SK-N-DZ (cell line): Measurements from ENCODE around the gene UGGT1.

Experiments
- DNase-seq: peaks from one replicate; pipeline ENCODE4 v3.0.0-alpha.2; 2015; ENCODE audit warnings: low spot score

Gene UGGT1

DNA sequence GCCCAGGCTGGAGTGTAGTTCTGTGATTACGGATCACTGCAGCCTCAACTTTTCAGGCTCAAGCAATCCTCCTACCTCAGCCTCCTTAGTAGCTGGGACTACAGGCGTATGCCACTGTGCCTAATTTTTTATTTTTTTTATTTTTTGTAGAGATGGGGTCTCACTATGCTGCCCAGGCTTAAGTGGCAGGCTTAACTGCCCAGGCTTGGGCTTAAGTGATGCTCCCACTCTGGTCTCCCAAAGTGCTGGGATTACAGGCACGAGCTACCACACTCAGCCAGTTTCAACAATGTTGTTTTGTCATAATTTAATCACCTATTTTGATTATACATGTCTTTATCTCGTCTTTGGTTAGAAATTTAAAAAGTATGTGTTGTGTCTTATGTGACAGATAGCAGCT, 18.2 kb downstream of the UGGT1 start:
- no peak for DNase-seq

DNA sequence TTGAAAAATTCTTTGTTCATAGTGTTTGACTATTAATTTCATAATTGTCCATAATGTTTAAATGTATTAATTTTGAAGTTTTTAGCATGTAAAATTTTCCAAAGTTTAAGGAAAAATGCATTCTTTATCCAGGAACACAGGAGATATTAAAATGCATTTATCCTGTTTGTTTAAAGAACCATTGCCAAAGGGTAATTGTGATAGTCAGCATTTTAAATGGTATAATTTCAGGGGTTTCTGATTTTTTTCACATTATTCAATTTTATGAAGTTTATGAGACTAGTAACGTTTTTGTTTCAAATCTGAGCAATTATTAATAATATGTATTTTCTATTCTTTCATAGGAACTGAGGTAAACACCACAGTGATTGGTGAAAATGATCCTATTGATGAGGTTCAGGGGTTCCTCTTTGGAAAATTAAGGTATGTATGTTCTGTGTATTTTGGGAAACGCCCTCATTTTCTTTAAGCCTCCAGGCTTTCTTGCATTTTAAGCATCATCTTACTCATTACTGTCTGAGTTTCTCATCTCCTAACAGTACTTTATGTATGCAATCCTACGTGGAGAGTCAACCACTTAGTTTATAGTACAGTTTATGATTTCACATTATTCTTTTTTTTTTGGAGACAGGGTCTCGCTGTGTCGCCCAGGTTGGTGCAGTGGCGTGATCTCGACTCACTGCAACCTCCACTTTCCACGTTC, 25.1 kb downstream of the UGGT1 start:
- no peak for DNase-seq

DNA sequence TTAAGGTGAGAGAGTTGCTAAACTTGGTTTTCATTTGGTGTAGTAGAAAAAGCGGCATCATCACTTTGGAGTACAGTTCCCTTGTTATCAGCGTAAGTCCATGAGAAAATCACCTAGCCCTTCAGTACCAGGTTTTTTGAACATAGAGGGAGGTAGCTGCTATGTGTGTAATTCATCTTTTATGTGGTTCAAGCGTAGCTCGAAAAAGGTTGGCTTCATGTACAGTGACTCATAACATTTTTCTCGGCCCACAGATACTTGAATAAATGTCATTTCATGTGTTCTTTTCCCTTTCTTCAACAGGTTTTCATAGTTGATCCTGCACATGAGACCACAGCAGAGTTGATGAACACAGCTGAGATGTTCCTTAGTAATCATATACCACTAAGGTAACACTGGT, 43.6 kb downstream of the UGGT1 start:
- DNase-seq, result no peak

DNA sequence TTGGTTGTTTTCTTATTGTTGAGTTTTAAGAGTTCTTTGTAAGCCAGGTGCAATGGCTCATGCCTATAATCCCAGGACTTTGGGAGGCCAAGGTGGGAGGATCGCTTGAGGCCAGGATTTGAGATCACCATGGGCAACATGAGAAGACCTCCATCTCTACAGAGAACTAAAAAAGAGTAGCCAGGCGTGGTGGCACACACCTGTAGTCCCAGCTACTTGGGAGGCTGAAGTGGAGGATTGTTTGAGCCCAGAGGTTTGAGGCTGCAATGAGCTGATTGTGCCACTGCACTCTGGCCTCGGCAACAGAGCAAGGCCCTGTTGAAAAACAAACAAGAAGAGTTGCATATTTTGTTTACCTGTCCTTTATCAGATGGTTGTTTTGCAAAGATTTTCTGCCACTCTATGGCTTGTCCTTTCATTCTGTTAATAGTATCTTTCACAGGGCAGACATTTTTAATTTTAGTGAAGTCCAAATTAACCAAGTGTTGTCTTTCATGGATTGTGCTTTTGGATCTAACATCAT, 46.2 kb downstream of the UGGT1 start:
- no peak for DNase-seq

DNA sequence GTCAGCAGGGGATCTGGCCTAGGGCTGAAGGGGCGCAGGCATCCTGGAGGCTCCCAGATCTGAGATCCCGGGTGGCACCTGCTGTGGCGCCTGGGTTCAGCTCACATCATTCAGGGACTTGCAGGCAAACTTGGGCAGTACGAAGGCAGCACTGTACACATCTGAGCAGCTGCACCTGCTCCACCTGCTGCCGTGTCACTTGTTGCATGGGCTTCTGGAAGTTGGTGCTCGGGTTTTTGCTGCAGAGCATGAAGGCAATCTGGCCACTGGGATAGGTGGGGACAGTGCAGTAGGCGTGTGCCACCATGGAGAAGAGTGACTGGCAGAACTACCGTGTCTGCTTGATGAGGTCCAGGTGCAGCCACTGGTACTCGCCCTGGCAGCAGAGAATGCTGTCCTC, 48.6 kb downstream of the UGGT1 start:
- DNase-seq, result no peak

DNA sequence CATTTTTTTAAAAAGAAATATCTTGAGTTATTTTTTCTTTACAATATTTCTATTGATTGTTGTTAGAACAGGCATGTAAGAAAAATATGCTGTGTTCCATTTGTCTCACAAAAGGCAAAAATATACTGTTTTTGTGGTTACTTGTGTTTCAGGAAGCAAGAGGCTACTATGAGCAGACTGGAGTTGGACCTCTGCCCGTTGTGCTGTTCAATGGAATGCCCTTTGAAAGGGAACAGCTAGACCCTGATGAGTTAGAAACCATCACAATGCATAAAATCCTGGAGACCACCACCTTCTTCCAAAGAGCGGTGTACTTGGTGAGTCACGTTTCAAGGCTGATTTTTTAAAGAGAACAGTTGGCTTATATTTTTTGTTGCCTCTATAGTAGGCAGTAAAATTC, 54.7 kb downstream of the UGGT1 start:
- DNase-seq, result no peak

DNA sequence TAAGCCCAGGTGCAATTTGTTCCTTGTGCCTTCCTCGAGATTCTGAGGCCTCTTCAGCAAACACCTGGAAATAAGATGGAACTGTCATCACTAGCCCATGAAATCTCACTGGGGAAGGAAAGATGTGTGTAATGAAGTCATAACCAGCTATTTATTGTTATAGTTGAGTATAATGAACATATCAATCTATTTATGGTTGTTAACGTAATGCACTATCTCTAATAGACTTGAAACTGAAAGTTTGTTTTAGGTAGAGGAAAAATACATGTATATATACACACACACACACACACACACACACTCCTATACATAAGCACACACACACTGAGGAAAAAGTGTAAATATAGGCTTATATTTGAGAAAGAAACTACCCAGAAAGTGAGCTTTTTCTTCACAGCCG, 62.8 kb downstream of the UGGT1 start:
- no peak for DNase-seq

DNA sequence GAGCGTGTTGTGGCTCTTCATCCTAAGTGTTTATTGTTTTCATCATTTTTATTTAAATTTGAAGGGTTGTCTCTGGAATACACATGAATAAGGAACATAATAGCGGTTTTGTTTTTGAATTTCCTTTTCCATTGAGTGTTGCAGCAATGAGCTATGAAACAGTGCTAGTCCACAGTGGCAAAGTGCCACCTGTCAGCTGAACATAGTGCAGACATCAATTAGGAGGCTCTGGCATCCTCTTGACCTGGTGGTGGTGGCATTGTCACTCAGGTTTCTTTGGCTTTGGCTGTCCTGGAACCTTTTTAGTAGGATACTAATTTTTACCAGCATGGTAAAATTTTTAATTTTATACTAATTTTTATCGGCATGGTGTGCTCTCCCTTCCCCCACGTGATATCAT, 63.2 kb downstream of the UGGT1 start:
- no peak for DNase-seq

DNA sequence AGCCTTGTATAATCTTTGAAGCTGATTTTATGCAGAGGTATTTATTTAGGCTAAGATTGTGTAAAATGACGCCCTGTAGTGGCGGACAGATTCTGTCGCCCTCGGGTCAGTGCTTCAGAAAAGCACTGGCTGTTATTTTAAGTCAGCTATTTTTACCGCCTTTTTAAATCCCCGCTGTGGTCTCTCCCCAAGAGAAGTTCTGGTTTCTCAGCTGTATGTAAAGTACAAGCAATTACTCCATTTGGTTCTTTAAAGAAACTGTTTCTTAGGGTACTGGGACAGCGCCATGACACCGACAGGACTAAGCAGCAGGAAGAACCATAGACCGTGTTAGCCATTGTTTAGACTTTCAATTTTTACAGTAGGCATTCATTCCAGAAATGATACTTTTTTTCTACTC, 65.0 kb downstream of the UGGT1 start:
- no peak for DNase-seq

DNA sequence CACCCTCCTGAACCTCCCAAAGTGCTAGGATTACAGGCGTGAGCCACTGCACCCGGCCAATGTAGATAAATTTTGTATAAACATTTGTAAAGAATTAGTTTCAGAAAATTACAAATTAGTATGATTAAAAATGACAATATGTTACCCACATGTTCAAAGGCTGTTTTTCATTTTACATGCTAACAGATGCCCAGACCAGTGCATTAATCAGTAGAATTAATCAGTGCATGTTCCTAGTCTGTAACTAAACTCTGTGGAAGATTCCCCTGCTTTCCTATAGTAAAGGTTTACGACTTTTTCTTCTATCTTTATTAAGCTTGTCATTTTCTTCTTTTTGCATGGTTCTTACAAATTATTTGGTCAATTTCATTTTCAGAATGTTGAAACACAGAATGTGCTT, 65.8 kb downstream of the UGGT1 start:
- DNase-seq, result no peak

DNA sequence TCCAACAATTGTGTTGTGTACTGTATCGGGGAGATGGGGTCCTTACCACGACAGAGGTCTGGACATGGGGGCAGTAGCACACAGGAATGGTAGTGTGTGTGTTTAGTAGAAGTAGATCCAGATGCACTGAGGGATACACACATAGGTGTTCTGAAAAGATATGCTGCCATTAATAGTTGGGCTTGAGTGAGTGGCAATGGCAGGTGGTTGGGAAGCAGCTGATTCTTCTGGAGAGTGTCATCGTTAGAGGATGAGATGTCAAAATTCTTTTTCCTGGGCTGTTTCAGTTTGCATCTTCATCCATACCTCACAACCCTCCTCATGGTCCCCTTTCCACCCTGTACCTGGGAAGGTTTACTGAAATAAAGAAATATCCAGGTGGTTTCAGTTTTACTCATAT, 66.6 kb downstream of the UGGT1 start:
- no peak for DNase-seq

DNA sequence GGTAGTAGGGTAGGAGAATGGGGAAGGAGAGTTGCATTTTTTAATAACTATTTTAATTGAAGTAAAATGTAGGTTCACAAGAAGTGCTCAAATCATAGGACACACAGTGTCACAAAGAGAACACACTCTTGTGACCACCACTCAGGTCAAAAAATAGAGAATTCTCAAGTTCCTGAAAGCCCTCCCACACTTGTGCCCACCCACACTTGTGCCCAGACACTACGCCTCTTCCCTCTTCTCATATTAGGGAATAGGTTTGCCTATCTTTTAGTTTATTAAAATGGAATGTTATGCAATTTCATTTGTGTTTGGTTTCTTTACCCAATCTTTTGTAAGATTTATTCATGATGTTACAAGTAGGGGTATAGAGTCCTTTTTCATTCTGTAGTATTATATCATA, 67.2 kb downstream of the UGGT1 start:
- DNase-seq, result no peak

DNA sequence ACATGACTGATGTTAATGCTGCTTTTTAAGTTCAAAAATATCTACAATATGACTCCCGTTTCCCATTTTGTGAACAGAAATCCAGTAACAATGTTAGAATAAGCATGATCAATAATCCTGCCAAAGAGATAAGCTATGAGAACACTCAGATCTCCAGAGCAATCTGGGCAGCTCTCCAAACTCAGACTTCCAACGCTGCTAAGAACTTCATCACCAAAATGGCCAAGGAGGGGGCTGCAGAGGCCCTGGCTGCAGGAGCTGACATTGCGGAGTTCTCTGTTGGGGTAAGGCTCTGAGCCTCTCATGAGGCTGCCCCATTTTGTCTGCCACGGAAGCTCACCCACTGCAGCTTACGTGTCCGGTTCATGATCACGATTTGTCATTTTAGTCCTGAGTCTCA, 68.4 kb downstream of the UGGT1 start:
- no peak for DNase-seq

DNA sequence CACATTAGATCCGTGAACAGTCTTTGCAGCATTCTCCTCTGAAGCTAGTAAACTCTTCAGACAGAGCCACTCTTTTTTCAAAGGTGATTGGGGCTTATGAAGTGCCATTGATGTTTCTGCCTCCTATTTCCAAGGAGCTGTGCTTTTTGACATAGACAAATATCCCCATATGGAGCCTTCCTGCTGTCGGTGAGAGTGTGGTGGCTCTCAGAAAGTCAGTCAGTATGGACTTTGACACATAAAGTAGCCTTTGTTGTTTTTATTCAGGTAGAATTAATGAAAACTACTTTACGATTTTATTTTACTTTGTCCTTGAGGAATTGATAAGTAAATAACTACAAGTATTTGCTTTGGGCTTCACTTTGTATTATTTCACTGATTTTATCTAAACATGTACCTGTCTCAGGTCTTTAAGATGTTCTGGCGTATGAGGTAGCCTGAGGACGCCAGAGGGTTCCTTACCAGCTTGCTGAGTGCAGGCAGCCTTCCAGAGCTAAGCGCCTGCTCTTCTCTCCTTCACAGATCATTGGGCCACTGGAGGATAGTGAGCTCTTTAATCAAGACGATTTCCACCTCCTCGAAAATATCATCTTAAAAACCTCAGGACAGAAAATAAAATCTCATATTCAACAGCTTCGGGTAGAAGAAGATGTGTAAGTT, 69.7 kb downstream of the UGGT1 start:
- DNase-seq, result no peak

DNA sequence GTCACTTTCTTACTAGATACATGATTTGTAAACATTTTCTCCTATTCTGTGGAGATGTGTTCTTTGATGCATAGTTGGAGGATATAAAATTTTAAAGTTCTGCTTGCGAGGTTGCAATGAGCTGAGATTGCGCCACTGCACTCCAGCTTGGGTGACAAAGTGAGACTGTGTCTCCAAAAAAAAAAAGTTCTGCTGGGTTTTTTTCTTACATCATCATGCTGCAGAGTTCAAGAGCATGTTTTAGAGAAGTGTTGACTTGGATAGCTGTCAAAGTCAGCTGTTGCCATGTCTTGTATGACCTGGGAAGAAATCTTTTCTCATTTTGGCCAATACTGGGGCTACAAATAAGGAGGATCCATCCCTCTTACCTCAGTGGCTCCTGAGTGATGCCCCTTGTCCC, 71.3 kb downstream of the UGGT1 start:
- no peak for DNase-seq

DNA sequence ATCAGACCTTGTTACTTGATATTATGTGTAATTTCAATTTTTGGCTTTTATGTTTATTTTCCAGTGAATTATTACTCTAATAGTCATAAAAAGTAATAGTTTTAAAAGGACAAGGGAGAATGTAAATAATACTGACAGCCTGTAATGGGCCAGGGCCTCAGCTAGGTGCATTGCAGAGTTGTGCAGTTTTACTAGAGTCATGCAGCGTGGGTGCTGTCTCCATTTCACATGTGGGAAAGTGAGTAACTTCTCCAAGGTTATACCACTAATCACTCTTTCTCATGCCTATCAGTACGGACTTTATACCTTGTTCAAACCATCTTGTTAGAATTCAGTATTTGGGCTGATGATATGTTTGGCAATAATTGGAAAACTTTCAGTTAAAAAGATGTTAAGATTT, 73.3 kb downstream of the UGGT1 start:
- no peak for DNase-seq

DNA sequence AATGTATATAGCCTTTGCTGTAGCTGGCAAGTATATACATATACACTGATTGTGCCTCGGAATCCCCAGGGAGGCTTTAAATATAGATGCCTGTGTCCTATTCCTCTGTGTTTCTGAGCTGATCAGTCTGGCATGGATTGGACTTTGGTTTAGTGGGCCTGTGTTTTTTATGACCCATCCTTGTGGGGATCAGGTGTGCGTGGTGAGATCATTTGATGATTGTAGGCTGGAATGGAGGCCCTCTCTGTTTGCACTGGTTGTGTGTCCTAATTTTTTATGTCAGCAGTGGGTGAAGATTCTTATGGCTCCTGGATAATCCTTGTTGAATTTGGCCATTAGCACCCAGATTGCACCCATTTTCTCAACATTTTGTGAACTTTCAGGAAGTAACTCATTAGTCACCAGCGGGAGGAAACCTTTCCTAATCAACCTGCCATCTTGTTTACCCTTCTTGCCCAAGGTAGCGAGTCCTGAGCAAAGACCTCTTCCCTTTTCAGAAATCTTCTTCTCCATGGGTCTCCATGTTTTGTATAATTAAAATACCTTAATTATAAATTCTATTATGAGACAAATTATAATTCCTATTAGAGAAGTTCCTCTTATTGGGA, 75.8 kb downstream of the UGGT1 start:
- DNase-seq, result no peak

DNA sequence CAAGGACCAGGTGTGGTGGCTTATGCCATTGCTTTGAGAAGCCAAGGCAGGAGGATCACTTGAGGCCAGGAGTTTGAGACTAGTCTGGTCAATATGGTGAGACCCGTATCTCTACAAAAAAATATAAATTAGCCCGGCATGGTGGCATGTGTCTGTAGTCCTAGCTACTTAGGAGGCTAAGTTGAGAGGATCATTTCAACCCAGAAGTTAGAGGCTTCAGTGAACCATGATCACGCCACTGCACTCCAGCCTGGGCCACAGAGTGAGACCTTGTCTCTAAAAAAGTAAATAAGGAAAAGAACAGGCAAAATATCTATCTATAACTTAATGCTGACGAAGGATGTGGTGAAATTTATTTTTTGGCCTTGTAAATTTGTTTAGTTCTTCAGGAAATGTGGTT, 78.1 kb downstream of the UGGT1 start:
- DNase-seq, result no peak

DNA sequence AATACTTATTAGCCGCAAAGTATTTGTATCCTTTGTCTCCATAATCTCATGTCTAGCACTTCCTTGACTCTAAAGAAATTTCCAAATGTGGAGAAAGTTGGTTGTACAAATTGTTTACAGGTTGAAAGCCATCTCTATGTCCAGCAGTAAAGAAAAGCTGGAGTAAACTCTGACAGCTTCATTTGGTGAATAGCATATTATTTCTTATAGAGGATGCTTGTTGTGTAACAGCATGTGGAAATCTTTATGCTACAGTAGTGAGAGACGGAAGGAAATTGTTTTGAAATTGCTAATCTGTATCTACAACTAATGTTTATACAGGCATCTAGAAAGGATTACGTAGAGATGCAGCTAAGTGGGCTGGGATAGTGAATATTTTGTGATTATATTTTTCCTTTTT, 78.5 kb downstream of the UGGT1 start:
- no peak for DNase-seq

DNA sequence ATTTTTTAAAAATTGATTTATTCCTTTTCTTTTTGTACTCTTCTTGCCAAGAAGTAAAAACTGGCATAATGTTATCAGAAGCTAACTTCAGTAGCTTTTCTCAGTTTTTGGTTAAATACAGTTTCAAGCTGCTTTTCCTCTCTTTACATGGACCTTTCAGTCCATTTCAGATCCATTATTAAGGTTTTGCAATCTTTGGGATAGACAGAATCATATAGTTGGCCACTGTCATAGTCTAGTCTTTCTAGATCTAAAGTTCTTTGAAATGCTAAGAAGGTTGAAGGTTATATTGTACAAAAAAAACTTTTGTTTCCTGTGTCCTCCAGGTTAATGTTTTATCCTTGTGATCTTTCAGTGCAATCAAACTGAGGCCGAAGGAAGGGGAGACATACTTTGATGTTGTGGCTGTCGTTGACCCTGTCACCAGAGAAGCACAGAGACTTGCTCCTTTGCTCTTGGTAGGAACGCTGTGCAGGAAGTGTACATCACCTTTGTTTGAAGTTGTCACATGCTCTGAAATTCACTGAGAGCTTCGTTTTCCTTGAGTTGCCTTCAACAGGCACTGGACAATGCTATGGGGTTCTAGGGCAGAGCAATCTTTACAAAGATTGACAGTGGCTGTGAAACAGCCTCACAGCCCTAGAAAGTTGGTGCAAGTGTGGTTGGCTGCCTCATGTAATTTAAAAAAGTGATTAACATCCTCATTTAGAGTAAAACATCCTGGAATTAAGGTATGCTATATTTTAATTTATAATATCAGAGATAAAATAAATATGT, 79.1 kb downstream of the UGGT1 start:
- no peak for DNase-seq

DNA sequence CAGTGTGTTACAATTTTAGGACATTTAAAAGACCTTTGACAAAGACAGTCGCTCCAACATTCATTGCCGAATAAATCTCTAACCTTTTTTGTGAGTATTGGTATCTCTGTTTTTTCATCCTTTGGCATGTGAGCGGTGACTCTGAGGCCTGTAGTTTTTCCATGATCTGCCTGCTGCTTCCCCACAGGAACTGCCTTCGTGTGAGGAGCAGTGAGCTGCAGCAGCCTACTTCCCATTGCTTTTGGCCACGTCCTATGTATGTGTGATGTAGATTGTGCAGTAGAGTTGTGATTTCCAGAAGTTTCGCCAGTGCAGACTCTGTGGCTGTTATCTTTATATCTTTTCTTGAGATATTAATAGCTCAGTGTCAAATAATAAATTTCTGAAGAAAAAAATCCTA, 79.8 kb downstream of the UGGT1 start:
- DNase-seq, result no peak

DNA sequence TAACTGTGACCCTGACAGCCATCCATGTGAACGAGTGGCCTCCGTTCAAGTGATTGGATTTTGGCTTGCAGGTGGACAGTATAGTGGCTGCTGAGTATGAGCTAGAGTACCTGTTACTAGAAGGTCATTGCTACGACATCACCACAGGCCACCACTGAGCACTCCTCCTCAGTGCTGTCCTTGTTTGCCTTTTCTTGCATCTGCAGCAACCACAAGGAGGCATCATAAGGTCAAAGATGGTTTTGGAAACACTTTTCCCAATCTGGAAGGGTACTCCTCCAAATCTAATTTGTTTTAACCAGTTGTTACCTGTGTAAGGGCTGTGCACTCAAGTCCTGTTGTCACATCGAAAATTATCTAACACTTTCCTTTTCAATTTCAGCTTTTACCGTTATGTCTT, 81.2 kb downstream of the UGGT1 start:
- no peak for DNase-seq
